OCI-LY7 (cell line): Measurements from ENCODE around the gene VRTN.

Experiments
- EZH2phosphoT487 ChIP-seq: fragments of 200-600 bp; sonication (generic); IDR thresholded peaks from 2 replicates; pipeline ENCODE4 v1.6.1; 2018; ENCODE audit warnings: low read depth, borderline replicate concordance, mild to moderate bottlenecking, mixed run types, antibody characterized with exemption, low read length, moderate library complexity, mixed read lengths
- TF ChIP-seq, protein P1 (sequence below): fragments of 200-600 bp; sonication (generic); conservative IDR thresholded peaks from 2 replicates; pipeline ENCODE4 v1.5.1; 2014; ENCODE audit warnings: mild to moderate bottlenecking, antibody characterized with exemption, low read length, moderate library complexity, mixed read lengths

DNA sequence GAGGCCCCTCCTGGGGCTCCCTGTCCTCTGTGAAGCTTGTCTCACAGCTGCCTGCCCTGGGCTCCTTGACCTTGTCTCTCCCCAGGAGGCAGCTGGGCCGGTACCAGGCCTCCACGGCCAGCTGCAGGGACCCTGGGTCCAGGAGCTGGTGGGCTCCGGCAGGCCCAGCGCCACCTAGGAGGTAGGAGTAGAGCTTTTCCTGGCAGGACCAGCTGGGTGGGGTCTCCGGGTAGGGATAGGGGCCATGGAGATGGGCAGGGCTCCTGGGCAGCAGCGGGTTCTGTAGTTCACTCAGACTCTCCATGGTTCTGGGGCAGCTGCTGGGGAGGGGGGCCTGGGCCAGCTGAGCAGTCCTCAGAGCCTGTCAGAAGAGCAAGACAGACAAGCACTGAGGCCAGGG is 61.2 kb downstream of the VRTN start:
- TF ChIP-seq, protein P1, sequence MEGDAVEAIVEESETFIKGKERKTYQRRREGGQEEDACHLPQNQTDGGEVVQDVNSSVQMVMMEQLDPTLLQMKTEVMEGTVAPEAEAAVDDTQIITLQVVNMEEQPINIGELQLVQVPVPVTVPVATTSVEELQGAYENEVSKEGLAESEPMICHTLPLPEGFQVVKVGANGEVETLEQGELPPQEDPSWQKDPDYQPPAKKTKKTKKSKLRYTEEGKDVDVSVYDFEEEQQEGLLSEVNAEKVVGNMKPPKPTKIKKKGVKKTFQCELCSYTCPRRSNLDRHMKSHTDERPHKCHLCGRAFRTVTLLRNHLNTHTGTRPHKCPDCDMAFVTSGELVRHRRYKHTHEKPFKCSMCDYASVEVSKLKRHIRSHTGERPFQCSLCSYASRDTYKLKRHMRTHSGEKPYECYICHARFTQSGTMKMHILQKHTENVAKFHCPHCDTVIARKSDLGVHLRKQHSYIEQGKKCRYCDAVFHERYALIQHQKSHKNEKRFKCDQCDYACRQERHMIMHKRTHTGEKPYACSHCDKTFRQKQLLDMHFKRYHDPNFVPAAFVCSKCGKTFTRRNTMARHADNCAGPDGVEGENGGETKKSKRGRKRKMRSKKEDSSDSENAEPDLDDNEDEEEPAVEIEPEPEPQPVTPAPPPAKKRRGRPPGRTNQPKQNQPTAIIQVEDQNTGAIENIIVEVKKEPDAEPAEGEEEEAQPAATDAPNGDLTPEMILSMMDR = no peak
- TF ChIP-seq EZH2phosphoT487 = no peak
